SK-N-SH (cell line): ENCODE measurements around the gene CTBP1.

Source experiments
- CTCF ChIP-seq: fragments of 200-600 bp; sonication (generic); IDR thresholded peaks from 2 replicates; pipeline ENCODE4 v1.6.1; 2017; ENCODE audit warnings: antibody characterized with exemption, mild to moderate bottlenecking, moderate library complexity
- EZH2phosphoT487 ChIP-seq: fragments of 200-600 bp; sonication (generic); IDR thresholded peaks from 2 replicates; pipeline ENCODE4 v1.6.1; 2017; ENCODE audit warnings: low read depth, mixed run types, mild to moderate bottlenecking, antibody characterized with exemption, moderate library complexity, borderline replicate concordance
- FOXM1 ChIP-seq: IDR thresholded peaks from 2 replicates; pipeline ENCODE4 v1.4.0; 2012; ENCODE audit warnings: low read depth, mild to moderate bottlenecking
- GABPA ChIP-seq: IDR thresholded peaks from 2 replicates; pipeline ENCODE4 v1.4.0; 2012; ENCODE audit warnings: low read depth, mild to moderate bottlenecking
- POLR2AphosphoS5 ChIP-seq: IDR thresholded peaks from 2 replicates; pipeline ENCODE4 v1.6.1; 2012; ENCODE audit warnings: low read depth, low read length

- TF ChIP-seq CTCF (no peak), GABPA (no peak), EZH2phosphoT487 (no peak), FOXM1 (no peak), POLR2AphosphoS5 (no peak)
These were observed 68.3 kb downstream of the CTBP1 start for GRCh38 chr4:1180663-1181062.
